SK-N-SH (cell line): ENCODE measurements around the gene ARHGAP15.

ENCODE experiments used
- CTCF ChIP-seq: fragments of 200-600 bp; sonication (generic); IDR thresholded peaks from 2 replicates; pipeline ENCODE4 v1.6.1; 2017; ENCODE audit warnings: antibody characterized with exemption, mild to moderate bottlenecking, moderate library complexity
- EZH2phosphoT487 ChIP-seq: fragments of 200-600 bp; sonication (generic); IDR thresholded peaks from 2 replicates; pipeline ENCODE4 v1.6.1; 2017; ENCODE audit warnings: low read depth, mixed run types, mild to moderate bottlenecking, antibody characterized with exemption, moderate library complexity, borderline replicate concordance
- FOSL2 ChIP-seq: IDR thresholded peaks from 2 replicates; pipeline ENCODE4 v1.4.0; 2012; ENCODE audit warnings: low read depth, mild to moderate bottlenecking, moderate library complexity, borderline replicate concordance
- GABPA ChIP-seq: IDR thresholded peaks from 2 replicates; pipeline ENCODE4 v1.4.0; 2012; ENCODE audit warnings: low read depth, mild to moderate bottlenecking
- IRF3 ChIP-seq: fragments of 150-350 bp; IDR thresholded peaks from 2 replicates; pipeline ENCODE4 v1.6.1; 2016; ENCODE audit warnings: mild to moderate bottlenecking, low read depth, low read length
- MAX ChIP-seq: IDR thresholded peaks from 2 replicates; pipeline ENCODE4 v1.4.0; 2012; ENCODE audit warnings: low read depth
- POLR2AphosphoS5 ChIP-seq: IDR thresholded peaks from 2 replicates; pipeline ENCODE4 v1.6.1; 2012; ENCODE audit warnings: low read depth, low read length
- RAD21 ChIP-seq: IDR thresholded peaks from 2 replicates; pipeline ENCODE4 v1.6.1; 2012; ENCODE audit warnings: mild to moderate bottlenecking, low read length
- REST ChIP-seq: IDR thresholded peaks from 2 replicates; pipeline ENCODE4 v1.6.1; 2012; ENCODE audit warnings: mild to moderate bottlenecking, low read depth, low read length, moderate library complexity
- TAF1 ChIP-seq: IDR thresholded peaks from 2 replicates; pipeline ENCODE4 v1.6.1; 2012; ENCODE audit warnings: low read depth, mild to moderate bottlenecking, low read length, moderate library complexity, borderline replicate concordance
- USF2 ChIP-seq: fragments of 150-350 bp; IDR thresholded peaks from 2 replicates; pipeline ENCODE4 v1.6.1; 2017; ENCODE audit warnings: antibody characterized with exemption, low read length, low read depth, borderline replicate concordance
- ZBTB33 ChIP-seq: IDR thresholded peaks from 2 replicates; pipeline ENCODE4 v1.4.0; 2012; ENCODE audit warnings: low read depth, borderline replicate concordance

GRCh38 chr2:143157418-143157817, 28.2 kb downstream of the ARHGAP15 start:
- TF ChIP-seq GABPA (no peak), ZBTB33 (no peak), MAX (no peak), CTCF (no peak), RAD21 (no peak), REST (no peak), POLR2AphosphoS5 (no peak), TAF1 (no peak), FOSL2 (no peak), USF2 (no peak), EZH2phosphoT487 (no peak), IRF3 (no peak)
